ENCODE results near the gene OSBPL3.

Gene OSBPL3

GRCh38 chr7:24816868-24817267 is 163.1 kb downstream of the OSBPL3 start:
- ChIA-PET POLR2A (no interaction called here), CTCF (interaction anchor here (0.7 to 11.5 kb wide), 6 partner anchors 164 to 339 kb away, joined by 3 to 312 read pairs (median 4); no protein-coding TSS in a partner anchor)
- no peak for TF ChIP-seq CTCF (IDR thresholded peaks at IDR 0.05; ENCODE audit: control extremely low read depth, extremely low read depth, low read depth, missing control alignments)
- DNase-seq (ENCODE audit: extremely low spot score): no peak

- CTCF ChIA-PET: interaction anchor here (0.6 to 11.5 kb wide), 90 partner anchors 9 to 1256 kb away, joined by 3 to 312 read pairs (median 5); partner anchors contain the start of genes CYCS and OSBPL3
- DNase-seq (ENCODE audit: extremely low spot score): peak; percentile 58
- POLR2A ChIA-PET: interaction anchor here (0.5 to 1.1 kb wide), 4 partner anchors 39 to 313 kb away, joined by 3 to 10 read pairs (median 4); partner anchors contain the start of gene CYCS
- TF ChIP-seq CTCF (IDR thresholded peaks at IDR 0.05; ENCODE audit: control extremely low read depth, extremely low read depth, low read depth, missing control alignments): peak; percentile 81
Observed at GRCh38 chr7:24812305-24812945, 167.6 kb downstream of the OSBPL3 start.

GRCh38 chr7:24808518-24808917 is 171.5 kb downstream of the OSBPL3 start:
- ChIA-PET POLR2A (no interaction called here), CTCF (interaction anchor here (1.3 to 11.5 kb wide), 4 partner anchors 9 to 287 kb away, joined by 3 to 312 read pairs (median 5); no protein-coding TSS in a partner anchor)
- no peak for DNase-seq (ENCODE audit: extremely low spot score)
- no peak for TF ChIP-seq CTCF (IDR thresholded peaks at IDR 0.05; ENCODE audit: control extremely low read depth, extremely low read depth, low read depth, missing control alignments)

GRCh38 chr7:24802300-24802699 is 177.7 kb downstream of the OSBPL3 start:
- ChIA-PET POLR2A (no interaction called here), CTCF (interaction anchor here (1.4 to 4.2 kb wide), 4 partner anchors 10 to 315 kb away, joined by 3 to 28 read pairs (median 8); no protein-coding TSS in a partner anchor)

GRCh38 chr7:24801883-24802282 is 178.1 kb downstream of the OSBPL3 start:
- DNase-seq (ENCODE audit: extremely low spot score): no peak
- ChIA-PET CTCF (interaction anchor here (1.3 to 4.2 kb wide), 5 partner anchors 10 to 315 kb away, joined by 3 to 28 read pairs (median 4); no protein-coding TSS in a partner anchor), POLR2A (no interaction called here)
- TF ChIP-seq CTCF (IDR thresholded peaks at IDR 0.05; ENCODE audit: control extremely low read depth, extremely low read depth, low read depth, missing control alignments): no peak

More at GRCh38 chr7:24802300-24802699, 177.7 kb downstream of the OSBPL3 start:
- TF ChIP-seq CTCF (IDR thresholded peaks at IDR 0.05; ENCODE audit: control extremely low read depth, extremely low read depth, low read depth, missing control alignments): no peak
- DNase-seq (ENCODE audit: extremely low spot score): no peak

- no peak for DNase-seq (ENCODE audit: extremely low spot score)
- ChIA-PET CTCF (interaction anchor here (0.9 to 4.2 kb wide), 6 partner anchors 12 to 298 kb away, joined by 3 to 28 read pairs (median 6); no protein-coding TSS in a partner anchor), POLR2A (no interaction called here)
- no peak for TF ChIP-seq CTCF (IDR thresholded peaks at IDR 0.05; ENCODE audit: control extremely low read depth, extremely low read depth, low read depth, missing control alignments)
Observed at GRCh38 chr7:24800667-24801066, 179.3 kb downstream of the OSBPL3 start.

Measured in GM10248 (cell line).